Kidney capillary endothelial cell (primary cell): Measurements from ENCODE around the gene HPSE2.

Source experiments
- DNase-seq: peaks from one replicate; pipeline ENCODE4 v3.0.0-alpha.2; 2018; ENCODE audit warnings: low spot score

Gene HPSE2

GRCh38 chr10:98463016-98463415, 772.6 kb downstream of the HPSE2 start:
- no peak for DNase-seq

- DNase-seq = no peak
These were observed 774.2 kb downstream of the HPSE2 start for GRCh38 chr10:98461500-98461842.

- peak; percentile 91 for DNase-seq
These were observed 774.7 kb downstream of the HPSE2 start for GRCh38 chr10:98460837-98461499.

DNA sequence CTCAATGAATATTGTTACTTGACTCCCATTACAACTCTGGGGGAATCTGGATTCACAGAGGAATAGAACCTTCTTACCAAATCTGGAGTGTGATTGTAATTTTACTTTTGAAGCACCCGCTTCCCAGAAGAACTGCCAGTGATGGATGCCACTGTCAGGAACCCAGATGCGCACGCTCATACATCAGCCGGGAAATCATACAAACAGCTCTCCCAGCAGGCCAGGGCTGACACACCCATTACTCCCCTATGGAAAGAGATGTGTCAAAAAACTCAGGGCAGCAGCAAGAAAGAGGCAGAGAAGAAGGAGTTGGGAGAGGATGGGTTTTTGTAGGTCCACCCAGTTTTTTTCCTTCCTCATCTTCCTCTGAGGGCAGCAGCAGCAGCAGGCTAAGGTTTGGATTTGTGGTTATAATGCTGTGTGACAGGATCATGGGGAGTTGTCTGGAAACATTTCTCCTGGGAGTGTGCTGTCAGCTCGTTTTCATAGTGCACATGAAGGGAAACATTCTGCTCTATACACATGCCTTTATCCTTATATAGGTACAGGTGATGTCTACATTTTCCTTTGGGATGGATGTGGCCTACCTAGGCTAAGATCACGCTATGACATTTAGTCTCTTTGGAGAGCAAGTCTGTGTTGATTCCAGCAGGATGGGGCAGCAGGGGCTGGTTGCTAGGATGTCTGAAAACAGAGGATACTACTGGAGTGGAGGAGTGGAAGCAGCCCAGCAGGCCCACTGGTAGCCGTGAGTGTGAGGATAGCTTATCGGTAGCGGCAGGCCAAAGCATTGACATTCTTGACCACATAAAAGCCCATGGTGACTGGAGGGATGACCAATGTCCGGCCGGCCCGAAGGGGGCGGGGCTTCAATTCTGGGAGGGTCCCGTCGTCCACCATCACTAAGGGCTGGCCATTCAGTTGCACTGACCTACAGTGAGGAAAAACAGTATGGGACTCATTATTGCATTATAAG, 776.6 kb downstream of the HPSE2 start:
- DNase-seq = no peak

DNA sequence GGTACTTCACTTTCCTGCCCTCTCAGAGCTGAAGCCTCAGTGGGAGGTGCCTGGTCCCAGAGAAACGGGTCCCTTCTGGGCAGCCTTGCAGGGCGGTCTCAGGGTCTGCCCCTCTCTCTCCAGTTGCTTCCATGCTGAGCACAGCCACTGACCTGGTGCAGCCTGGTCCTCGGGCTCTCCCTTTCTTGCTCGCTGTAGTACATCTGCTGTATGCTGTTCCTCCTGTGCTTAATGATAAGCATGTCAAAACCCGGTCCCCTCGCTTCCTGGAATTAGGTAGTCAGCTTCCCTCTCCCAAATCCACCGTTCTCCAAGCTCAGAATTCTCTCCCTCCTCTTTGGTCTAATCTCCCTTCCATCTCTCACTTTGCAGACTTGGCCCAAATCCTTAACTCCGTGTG, 777.9 kb downstream of the HPSE2 start:
- DNase-seq = no peak

GRCh38 chr10:98456686-98457482, 778.8 kb downstream of the HPSE2 start:
- DNase-seq = no peak

- no peak for DNase-seq
These were observed 779.5 kb downstream of the HPSE2 start for GRCh38 chr10:98456043-98456570.

DNA sequence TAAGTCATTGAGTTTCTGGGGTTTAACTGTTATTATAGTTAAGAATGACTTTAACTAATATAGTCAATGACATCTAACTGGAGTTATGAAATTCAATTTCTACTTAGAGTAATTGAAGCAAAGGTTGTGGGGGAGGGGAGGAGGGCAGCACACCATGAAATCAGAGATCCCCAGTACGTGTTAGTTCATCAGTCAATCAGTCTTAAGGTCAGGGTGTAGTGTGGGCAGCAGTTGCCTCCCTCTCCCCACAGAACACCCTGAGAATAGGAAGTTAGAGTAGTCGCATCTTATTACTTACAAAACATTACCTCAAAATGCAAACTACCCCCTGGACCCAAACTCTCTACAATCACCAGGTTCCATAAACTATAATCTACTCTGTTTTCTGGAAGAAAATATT, 781.9 kb downstream of the HPSE2 start:
- no peak for DNase-seq

DNA sequence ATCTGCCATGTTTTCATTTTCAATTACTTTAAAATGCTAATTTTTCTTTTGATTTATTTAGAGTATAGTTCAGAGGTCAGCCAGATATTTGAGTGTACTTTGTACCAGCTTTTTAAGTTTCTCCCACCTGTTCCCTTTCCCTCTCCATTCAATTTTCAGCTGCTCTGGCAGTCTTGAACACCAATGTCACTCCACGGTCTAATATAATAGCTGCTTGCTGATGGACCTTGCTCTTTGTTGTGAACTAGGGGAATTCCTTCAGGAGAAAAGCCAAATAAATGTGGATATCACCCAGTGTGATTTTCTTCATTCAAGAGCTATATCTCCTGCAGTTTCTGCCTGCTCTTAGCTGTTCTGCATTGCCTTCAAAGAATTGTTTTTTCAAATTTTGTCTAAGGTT, 785.0 kb downstream of the HPSE2 start:
- no peak for DNase-seq

DNA sequence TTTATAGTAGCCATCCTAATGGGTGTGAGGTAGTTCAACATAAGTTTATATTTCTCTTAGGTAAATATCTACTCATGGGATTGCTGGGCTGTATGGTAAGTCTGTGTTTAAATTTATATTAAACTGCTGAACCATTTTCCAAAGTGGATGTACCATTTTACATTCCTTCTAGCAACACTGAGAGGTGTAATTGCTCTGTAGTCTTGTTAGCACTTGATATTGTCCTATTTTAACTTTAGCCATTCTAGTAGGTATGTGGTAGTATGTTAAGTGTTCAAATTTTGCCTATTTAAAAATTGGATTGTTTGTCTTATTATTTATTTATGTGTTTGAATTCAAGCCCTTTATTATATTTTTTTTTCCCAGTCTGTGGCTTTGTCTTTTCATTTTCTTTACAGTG, 786.4 kb downstream of the HPSE2 start:
- no peak for DNase-seq

DNA sequence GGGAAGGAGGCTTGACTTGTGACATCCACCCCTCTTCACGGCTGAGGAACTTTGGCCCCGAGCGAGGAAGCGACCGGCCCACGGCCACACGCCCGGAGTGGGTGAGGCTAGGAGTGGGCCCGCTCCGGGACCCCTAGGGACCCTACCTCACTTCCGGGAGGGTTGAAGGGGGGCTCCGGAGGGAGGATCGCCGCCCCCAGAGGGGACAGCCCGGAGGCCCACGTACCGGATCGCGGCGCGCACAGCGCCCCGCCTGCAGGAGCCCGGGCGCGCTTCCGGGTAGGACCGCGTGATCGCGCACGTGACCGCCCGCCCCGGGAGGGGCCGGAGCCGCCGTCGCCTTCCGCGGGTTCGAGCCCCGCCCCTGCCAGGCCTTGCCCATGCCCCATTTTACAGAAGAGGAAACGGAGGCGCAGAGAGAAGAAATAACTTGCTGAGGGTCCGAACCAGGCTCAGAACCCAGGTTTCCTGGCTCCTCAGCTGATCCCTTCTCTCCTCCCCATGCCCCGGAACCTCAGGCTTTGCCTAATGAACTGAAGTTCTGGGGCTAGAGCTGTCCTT, 788.9 kb downstream of the HPSE2 start, which contains the start of gene HPS1:
HPS1 (minus strand) TSS at position 275 of the 561 bp plus-strand sequence. CDS start 3,695 bp downstream, outside the sequence.
- peak; percentile 60 for DNase-seq

GRCh38 chr10:98446151-98446660, 789.4 kb downstream of the HPSE2 start:
- DNase-seq = peak; percentile 17

DNA sequence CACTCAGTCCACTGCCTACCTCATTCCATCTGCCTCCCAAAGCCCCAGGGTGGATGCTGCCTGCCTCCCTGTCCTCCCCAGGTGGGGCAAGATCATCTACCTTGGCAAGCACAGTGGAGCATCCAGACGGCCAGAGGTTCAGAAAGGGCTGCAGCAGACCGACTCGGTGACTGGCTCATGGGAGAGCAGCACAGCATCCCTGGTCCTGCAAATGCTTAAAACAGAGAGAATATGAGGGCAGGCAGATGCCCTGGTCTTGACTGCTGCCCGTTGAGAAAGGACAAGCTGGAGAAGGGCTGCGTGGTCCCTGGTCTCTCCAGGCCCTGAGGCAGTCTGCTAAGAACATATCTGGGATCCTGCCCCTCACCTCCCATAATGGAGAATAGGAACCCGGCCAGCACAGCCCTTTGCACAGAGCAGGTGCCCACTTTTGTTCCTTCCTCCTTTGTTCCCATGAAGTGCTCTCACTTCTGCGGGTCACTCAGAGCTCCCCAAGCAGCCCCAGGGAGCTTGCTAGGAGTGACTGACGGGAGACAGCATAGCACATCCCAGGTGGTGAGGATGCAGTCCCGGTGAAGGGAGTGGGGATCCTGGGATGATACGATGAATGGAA, 790.3 kb downstream of the HPSE2 start:
- no peak for DNase-seq

DNA sequence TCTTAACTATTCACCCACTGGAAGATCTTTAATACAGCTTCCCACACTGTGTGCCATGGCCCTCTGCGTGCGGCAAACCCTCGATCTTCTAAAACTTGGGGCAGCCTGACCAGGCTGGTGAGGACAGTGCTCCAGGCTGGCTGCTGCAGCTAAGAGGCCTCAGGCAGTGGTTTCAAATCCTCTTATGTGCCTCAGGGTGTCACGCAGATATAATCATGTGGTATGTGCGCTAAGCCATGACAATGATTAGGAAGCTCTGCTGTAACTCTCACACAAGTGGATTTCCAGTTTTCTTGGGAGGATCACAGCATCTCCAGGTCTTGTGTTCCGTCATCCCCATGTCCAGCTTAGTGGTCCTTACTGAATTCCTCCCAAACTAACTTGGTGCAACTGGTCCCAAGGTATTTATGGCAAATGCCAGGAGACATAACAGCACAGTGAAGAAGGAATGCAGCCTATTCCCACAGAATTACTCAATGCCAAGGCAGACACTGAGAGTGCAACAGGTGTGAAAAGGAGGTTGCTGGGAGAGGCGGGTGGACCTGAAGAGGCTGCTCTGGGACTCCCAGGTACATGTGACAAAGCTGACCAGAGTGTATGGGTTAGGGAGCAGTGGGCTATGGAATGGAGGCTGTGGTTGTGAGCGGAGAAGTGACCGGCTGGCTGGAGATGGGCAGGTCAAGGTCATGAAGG, 791.2 kb downstream of the HPSE2 start:
- no peak for DNase-seq

- DNase-seq = no peak
These were observed 796.9 kb downstream of the HPSE2 start for GRCh38 chr10:98438715-98439114.

DNA sequence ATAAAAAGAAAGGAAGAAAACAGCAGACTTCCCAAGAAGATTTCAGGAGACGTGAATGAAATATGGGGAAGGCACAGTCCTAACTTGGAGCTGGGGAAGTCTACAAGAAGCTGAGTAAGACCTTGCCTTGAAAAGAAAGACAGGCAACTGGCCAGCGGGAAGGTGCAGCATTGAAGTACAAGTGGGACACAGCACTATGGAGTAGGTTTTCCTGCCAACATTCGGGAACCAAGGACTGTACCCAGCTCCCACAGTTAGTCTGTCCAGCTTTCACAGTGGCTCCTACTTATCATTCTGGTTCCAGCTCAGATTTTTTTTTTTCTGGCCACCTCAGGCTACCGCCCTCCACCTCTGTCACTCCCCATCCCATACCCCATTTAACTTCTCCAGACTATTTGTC, 798.9 kb downstream of the HPSE2 start:
- no peak for DNase-seq

DNA sequence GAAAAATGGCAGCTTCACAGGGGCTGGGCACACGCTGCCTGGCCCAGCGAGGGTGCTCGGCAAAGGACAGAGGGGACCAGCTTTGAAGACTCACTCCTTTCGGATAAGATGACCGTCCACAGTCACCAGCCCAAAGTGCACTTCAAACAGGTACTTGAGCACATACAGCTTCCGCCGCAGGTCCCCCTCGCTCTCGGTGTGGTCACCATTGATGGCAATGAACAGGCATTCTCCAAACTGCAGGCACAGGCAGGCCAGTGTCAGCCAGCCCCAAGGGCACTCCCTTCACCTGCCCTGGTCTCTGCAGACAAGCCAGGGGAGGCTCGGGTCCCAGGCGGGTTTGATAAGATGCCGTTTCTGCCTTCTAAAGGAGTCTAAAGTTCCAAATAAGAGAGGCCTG, 800.5 kb downstream of the HPSE2 start:
- DNase-seq = no peak

DNA sequence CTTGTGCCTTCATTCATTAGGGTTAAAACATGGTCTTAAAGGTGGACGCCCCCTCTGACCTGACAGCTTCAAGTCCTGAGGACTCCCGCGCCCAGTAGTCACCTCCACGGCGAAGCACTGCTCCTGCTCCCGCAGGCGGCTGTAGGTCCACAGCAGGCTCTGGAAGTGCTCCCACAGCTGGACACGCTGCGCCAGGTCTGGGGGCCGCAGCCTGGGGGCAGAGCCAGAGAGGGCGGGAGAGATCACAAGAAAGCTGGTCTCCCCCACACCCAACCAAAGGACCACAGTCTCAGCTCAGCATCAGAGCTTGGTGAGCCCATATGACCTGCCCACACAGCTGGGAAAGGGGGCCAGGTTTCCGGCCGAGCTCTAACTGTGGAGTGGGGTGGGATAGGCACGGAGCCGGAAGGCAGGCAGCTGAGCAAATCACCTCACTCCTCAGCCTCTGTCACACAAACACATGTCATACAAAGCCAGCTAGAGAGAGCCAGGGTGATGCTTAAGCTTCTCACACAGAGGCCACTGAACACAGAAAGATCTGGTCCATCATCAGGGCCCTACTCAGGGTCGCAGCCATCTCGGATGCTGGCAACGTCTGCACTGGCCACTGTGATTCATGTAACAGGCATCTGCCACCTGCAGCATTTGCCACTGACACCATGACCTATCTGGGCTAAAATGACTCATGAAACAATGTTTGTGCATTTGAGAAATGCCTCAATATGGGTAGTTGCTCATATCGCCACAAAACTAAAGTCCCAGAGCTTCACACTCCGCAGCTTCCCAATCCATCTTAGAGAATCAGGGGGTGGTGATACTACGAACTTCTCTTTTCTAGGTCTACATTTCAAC, 801.5 kb downstream of the HPSE2 start:
- no peak for DNase-seq

GRCh38 chr10:98433371-98433770, 802.3 kb downstream of the HPSE2 start:
- DNase-seq = no peak

- no peak for DNase-seq
These were observed 803.3 kb downstream of the HPSE2 start for GRCh38 chr10:98432330-98432729.
